Measurements from ENCODE around the gene MKX.
A peak's percentile ranks its signal among the peaks of the same experiment; 100 is the strongest.
"Not testable (repeated sequence)": the region's sequence is repeated elsewhere in the genome, so short reads cannot be mapped to it uniquely, and the experiment has no call there.

MKX gene

GRCh38 chr10:27687743-27688142 is 57.9 kb downstream of the MKX start:
- TF ChIP-seq, protein P1, sequence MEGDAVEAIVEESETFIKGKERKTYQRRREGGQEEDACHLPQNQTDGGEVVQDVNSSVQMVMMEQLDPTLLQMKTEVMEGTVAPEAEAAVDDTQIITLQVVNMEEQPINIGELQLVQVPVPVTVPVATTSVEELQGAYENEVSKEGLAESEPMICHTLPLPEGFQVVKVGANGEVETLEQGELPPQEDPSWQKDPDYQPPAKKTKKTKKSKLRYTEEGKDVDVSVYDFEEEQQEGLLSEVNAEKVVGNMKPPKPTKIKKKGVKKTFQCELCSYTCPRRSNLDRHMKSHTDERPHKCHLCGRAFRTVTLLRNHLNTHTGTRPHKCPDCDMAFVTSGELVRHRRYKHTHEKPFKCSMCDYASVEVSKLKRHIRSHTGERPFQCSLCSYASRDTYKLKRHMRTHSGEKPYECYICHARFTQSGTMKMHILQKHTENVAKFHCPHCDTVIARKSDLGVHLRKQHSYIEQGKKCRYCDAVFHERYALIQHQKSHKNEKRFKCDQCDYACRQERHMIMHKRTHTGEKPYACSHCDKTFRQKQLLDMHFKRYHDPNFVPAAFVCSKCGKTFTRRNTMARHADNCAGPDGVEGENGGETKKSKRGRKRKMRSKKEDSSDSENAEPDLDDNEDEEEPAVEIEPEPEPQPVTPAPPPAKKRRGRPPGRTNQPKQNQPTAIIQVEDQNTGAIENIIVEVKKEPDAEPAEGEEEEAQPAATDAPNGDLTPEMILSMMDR (conservative IDR thresholded peaks at IDR 0.05; ENCODE audit: control insufficient read depth, insufficient read depth, low read depth, low read length), result no peak
- DNase-seq (ENCODE audit: low read depth), result no peak

GRCh38 chr10:27687326-27687725 is 58.3 kb downstream of the MKX start:
- H3K4me3 ChIP-seq (ENCODE audit: control insufficient read depth, low read depth, low read length), result no peak overlapping the region
- TF ChIP-seq, protein P1 (conservative IDR thresholded peaks at IDR 0.05; ENCODE audit: control insufficient read depth, insufficient read depth, low read depth, low read length), result no peak
- DNase-seq (ENCODE audit: low read depth), result peak; percentile 19

More at GRCh38 chr10:27687743-27688142, 57.9 kb downstream of the MKX start:
- H3K4me3 ChIP-seq (ENCODE audit: control insufficient read depth, low read depth, low read length), result no peak overlapping the region

GRCh38 chr10:27685681-27686080 is 59.9 kb downstream of the MKX start:
- no peak overlapping the region for H3K4me3 ChIP-seq (ENCODE audit: control insufficient read depth, low read depth, low read length)
- TF ChIP-seq, protein P1 (conservative IDR thresholded peaks at IDR 0.05; ENCODE audit: control insufficient read depth, insufficient read depth, low read depth, low read length), result no peak
- DNase-seq (ENCODE audit: low read depth), result no peak

DNA sequence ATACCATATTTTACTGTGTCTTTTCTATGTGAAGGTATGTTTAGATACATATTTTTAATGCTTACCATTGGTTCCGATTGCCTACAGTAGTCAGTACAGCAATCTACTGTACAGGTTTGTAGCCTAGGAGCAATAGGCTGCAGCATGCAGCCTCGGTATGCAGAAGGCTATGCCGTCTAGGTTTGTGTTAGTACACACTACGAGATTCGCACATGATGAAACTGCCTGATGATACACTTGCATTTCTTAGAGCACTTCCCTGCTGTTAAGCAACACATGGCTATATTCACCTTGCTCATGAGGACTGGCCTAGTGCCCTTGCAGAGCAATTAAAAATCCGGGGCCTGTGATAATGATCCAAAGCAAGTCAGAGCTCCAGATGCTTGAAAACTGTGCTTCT is 62.4 kb downstream of the MKX start:
- DNase-seq (ENCODE audit: low read depth), result no peak
- TF ChIP-seq, protein P1 (conservative IDR thresholded peaks at IDR 0.05; ENCODE audit: control insufficient read depth, insufficient read depth, low read depth, low read length), result no peak
- no peak overlapping the region for H3K4me3 ChIP-seq (ENCODE audit: control insufficient read depth, low read depth, low read length)

GRCh38 chr10:27681795-27682194 is 63.8 kb downstream of the MKX start:
- not testable (repeated sequence) for H3K4me3 ChIP-seq (ENCODE audit: control insufficient read depth, low read depth, low read length); DNase-seq (ENCODE audit: low read depth)

GRCh38 chr10:27680691-27681605 is 64.7 kb downstream of the MKX start:
- no peak overlapping the region for H3K4me3 ChIP-seq (ENCODE audit: control insufficient read depth, low read depth, low read length)
- TF ChIP-seq, protein P1 (conservative IDR thresholded peaks at IDR 0.05; ENCODE audit: control insufficient read depth, insufficient read depth, low read depth, low read length), result peak; percentile 4
- DNase-seq (ENCODE audit: low read depth), result peak; percentile 56

DNA sequence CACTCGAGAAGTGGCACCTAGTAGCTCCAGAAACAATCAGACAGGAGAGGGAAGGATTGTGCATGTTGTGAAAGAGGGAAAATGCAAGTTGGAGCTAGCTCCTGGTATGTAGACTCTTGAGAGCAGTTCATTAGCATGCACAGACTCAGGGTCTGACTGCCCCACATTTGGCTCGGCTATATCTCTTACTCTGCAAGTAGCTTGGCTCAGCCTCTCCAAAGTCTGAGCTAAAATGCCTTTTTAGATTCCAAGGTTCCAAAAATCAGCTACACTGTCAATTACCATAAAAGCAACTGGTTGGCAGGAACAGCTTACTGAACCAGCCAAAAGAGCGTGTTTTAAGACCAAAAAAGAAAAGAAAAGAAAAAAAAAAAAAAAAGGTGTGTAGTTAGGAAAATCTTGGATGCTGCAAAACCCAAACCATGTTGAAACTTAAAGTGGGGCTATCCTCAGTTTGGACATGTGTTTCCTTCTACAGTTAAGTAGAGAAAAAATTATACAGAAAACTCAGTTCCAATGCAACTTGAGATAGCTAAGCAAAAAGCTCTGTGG is 65.5 kb downstream of the MKX start:
- TF ChIP-seq, protein P1 (conservative IDR thresholded peaks at IDR 0.05; ENCODE audit: control insufficient read depth, insufficient read depth, low read depth, low read length), result no peak

More for the DNA sequence above, 65.5 kb downstream of the MKX start:
- H3K4me3 ChIP-seq (ENCODE audit: control insufficient read depth, low read depth, low read length), result no peak overlapping the region
- no peak for DNase-seq (ENCODE audit: low read depth)

Measured in fibroblast of mammary gland (primary cell).